ENCODE data around the gene TNK1. TPM values are rescaled to one million over a fixed set of nuclear protein-coding genes. Genes with fewer than 3 reads are reported as not detected.

The TNK1 gene
- total and polyA plus RNA-seq, 2 donors (not counting 3 experiments of a cell fraction or from before 2014, with no cell fraction given), result 0.22 to 0.58 TPM

GRCh38 chr17:7379134-7379533 lies 1.8 kb upstream of the TNK1 start:
- ChIA-PET CTCF (no interaction called here), POLR2A (no interaction called here)
- peaks cover 25 to 33% of the 10 kb centered on the region in 2 experiments for H3K27me3 ChIP-seq (ENCODE audit: control insufficient read depth in 2 of 2, insufficient read depth in 2 of 2, low read length in 2 of 2)
- H3K9me1 ChIP-seq (replicated peaks; ENCODE audit: control insufficient read depth, extremely low read depth, insufficient read depth, low read length), result no peaks in the 10 kb centered on the region
- FAIRE-seq (no peak), DNase-seq (ENCODE audit: low read depth, low spot score) (no peak)
- no peak overlapping the region for H3K4me3 ChIP-seq (replicated peaks in 1 of 3; ENCODE audit: insufficient read depth in 1 of 3, low read depth in 1 of 3, low read length in 3 of 3)
- intact Hi-C loops (cut with micrococcal nuclease) (no loop called here), dilution Hi-C loops (cut with MboI; ENCODE audit: extremely low pct_ligation_motif_present, low sequenced_read_pairs) (no loop called here)
- no peaks in the 10 kb centered on the region for H3K79me2 ChIP-seq (ENCODE audit: control insufficient read depth, insufficient read depth, low read length)
- H3K4me1 ChIP-seq (ENCODE audit: control insufficient read depth, extremely low read depth, insufficient read depth, low read length), result no peaks in the 10 kb centered on the region
- H3K4me2 ChIP-seq (ENCODE audit: insufficient read depth, low read length), result no peak overlapping the region
- H3K9ac ChIP-seq (replicated peaks; ENCODE audit: extremely low read depth, insufficient read depth, low read length), result no peak overlapping the region
- no TSS peak for BruUV-seq (replicated peaks)
- no peak overlapping the region for H2AFZ ChIP-seq (ENCODE audit: low read depth, low read length)
- TF ChIP-seq JUN (IDR thresholded peaks at IDR 0.05; ENCODE audit: borderline replicate concordance, insufficient read depth, insufficient read length, low read depth), result no peak
- no peak for TF ChIP-seq POLR2AphosphoS5 (IDR thresholded peaks at IDR 0.05; ENCODE audit: insufficient read depth, low read depth, low read length)
- TF ChIP-seq GATA2 (IDR thresholded peaks at IDR 0.05; ENCODE audit: insufficient read depth, insufficient read length, low read depth, low read length), result no peak
- TF ChIP-seq POLR2A (IDR thresholded peaks at IDR 0.05; ENCODE audit: low read depth, low read length), result no peak
- no peak for TF ChIP-seq CTCF (IDR thresholded peaks at IDR 0.05; ENCODE audit: extremely low read depth in 1 of 2, insufficient read depth in 1 of 2, low read depth in 1 of 2, low read length in 2 of 2)
- no peak for TF ChIP-seq MYC (IDR thresholded peaks at IDR 0.05; ENCODE audit: low read depth, low read length)
- TF ChIP-seq MAX (IDR thresholded peaks at IDR 0.05; ENCODE audit: insufficient read depth, insufficient read length), result no peak
- no peak for TF ChIP-seq EZH2 (IDR thresholded peaks at IDR 0.05; ENCODE audit: borderline replicate concordance, low read depth, low read length, severe bottlenecking)
- TF ChIP-seq FOS (IDR thresholded peaks at IDR 0.05; ENCODE audit: borderline replicate concordance, insufficient read depth, low read length), result no peak
- H3K36me3 ChIP-seq (ENCODE audit: control insufficient read depth in 2 of 2, extremely low read depth in 1 of 2, insufficient read depth in 2 of 2, low read length in 2 of 2), result no peaks in the 10 kb centered on the region
- no peak overlapping the region for H3K27ac ChIP-seq (ENCODE audit: insufficient read depth, low read depth, low read length)
- H3K9me3 ChIP-seq (replicated peaks; ENCODE audit: control insufficient read depth, insufficient read depth, low read length), result no peaks in the 10 kb centered on the region
- H4K20me1 ChIP-seq (replicated peaks; ENCODE audit: control insufficient read depth, extremely low read depth, insufficient read depth, low read length), result no peaks in the 10 kb centered on the region
